GM12878 (cell line): ENCODE data around the gene RAB34. TPM values are rescaled to one million over a fixed set of nuclear protein-coding genes. Genes with fewer than 3 reads are reported as not detected.

ENCODE experiments used
- ATF3 ChIP-seq: IDR thresholded peaks from 2 replicates; pipeline ENCODE4 v1.6.1; 2011; ENCODE audit warnings: low read depth, mild to moderate bottlenecking, low read length, moderate library complexity, borderline replicate concordance; ENCODE audit errors: extremely low read depth
- BACH1 ChIP-seq: fragments of 450-650 bp; IDR thresholded peaks from 2 replicates; pipeline ENCODE4 v1.6.1; 2017; ENCODE audit warnings: mild to moderate bottlenecking, borderline replicate concordance
- BCL11A ChIP-seq: IDR thresholded peaks from 2 replicates; pipeline ENCODE4 v1.6.1; 2011; ENCODE audit warnings: low read depth, low read length
- CBX3 ChIP-seq: fragments of 200-600 bp; sonication (generic); IDR thresholded peaks from 2 replicates; pipeline ENCODE4 v1.6.1; 2016; ENCODE audit warnings: low read depth, borderline replicate concordance
- CEBPB ChIP-seq, 2 experiments: fragments of 150-350 bp in 1 of 2; IDR thresholded peaks; 2 replicates each; pipeline ENCODE4 v1.6.1; 2012 to 2014; ENCODE audit warnings: low read depth in 2 of 2, low read length in 2 of 2, borderline replicate concordance in 1 of 2, inconsistent platforms in 1 of 2
- CREB1 ChIP-seq: IDR thresholded peaks from 2 replicates; pipeline ENCODE4 v1.6.1; 2012; ENCODE audit warnings: low read depth, mild to moderate bottlenecking, inconsistent platforms
- DPF2 ChIP-seq: fragments of 450-650 bp; IDR thresholded peaks from 2 replicates; pipeline ENCODE4 v1.6.1; 2017; ENCODE audit warnings: mild to moderate bottlenecking
- EED ChIP-seq: sonication (generic); IDR thresholded peaks from 2 replicates; pipeline ENCODE4 v1.6.1; 2016; ENCODE audit warnings: antibody characterized with exemption, low read depth
- GABPA ChIP-seq: IDR thresholded peaks from 2 replicates; pipeline ENCODE4 v1.6.1; 2014; ENCODE audit warnings: antibody characterized with exemption, low read depth, mild to moderate bottlenecking, inconsistent platforms
- IRF4 ChIP-seq: IDR thresholded peaks from 2 replicates; pipeline ENCODE4 v1.6.1; 2011; ENCODE audit warnings: low read depth, low read length
- MYB ChIP-seq: fragments of 150-350 bp; IDR thresholded peaks from 2 replicates; pipeline ENCODE4 v1.6.1; 2014; ENCODE audit warnings: mild to moderate bottlenecking, low read depth, low read length, borderline replicate concordance
- MYC ChIP-seq: IDR thresholded peaks from 2 replicates; pipeline ENCODE4 v1.6.1; 2011; ENCODE audit warnings: mild to moderate bottlenecking, low read length, moderate library complexity, inconsistent platforms; ENCODE audit not compliant: insufficient read depth, insufficient replicate concordance, insufficient read length, severe bottlenecking
- NFIC ChIP-seq: IDR thresholded peaks from 2 replicates; pipeline ENCODE4 v1.6.1; 2012; ENCODE audit warnings: low read depth, mild to moderate bottlenecking, inconsistent platforms, low read length, moderate library complexity
- NFXL1 ChIP-seq: fragments of 450-650 bp; IDR thresholded peaks from 2 replicates; pipeline ENCODE4 v1.6.1; 2017; ENCODE audit warnings: antibody characterized with exemption, mild to moderate bottlenecking, borderline replicate concordance
- NFYB ChIP-seq: IDR thresholded peaks from 2 replicates; pipeline ENCODE4 v1.6.1; 2011; ENCODE audit warnings: low read depth, mild to moderate bottlenecking, low read length, improper control_type of control experiment, moderate library complexity; ENCODE audit not compliant: insufficient read depth
- POLR2AphosphoS5 ChIP-seq: IDR thresholded peaks from 2 replicates; pipeline ENCODE4 v1.6.1; 2011; ENCODE audit warnings: mild to moderate bottlenecking, low read length, inconsistent platforms
- PRDM15 ChIP-seq: fragments of 450-650 bp; formaldehyde crosslinking; IDR thresholded peaks from 2 replicates; pipeline ENCODE4 v1.4.0; 2020; ENCODE audit warnings: mild to moderate bottlenecking, moderate library complexity
- RUNX3 ChIP-seq: IDR thresholded peaks from 2 replicates; pipeline ENCODE4 v1.6.1; 2012; ENCODE audit warnings: low read length, inconsistent platforms
- SP1 ChIP-seq: IDR thresholded peaks from one replicate; pipeline ENCODE4 v1.6.1; 2011; ENCODE audit warnings: low read depth, low read length
- YY1 ChIP-seq: IDR thresholded peaks from 2 replicates; pipeline ENCODE4 v1.6.1; 2011; ENCODE audit warnings: low read depth, mild to moderate bottlenecking, low read length
- ZNF207 ChIP-seq: fragments of 450-650 bp; IDR thresholded peaks from 2 replicates; pipeline ENCODE4 v1.6.1; 2014; ENCODE audit warnings: antibody characterized with exemption, mild to moderate bottlenecking, borderline replicate concordance
- ZNF274 ChIP-seq: IDR thresholded peaks from one replicate; pipeline ENCODE4 v1.8.0; 2011; ENCODE audit not compliant: insufficient read length, insufficient read depth
- polyA plus RNA-seq, 11 experiments: library from polyadenylated mRNA; depleted of rRNA in 4 of 11; unstranded in 6 of 11; stranded (reverse) in 5 of 11; fragments of >200 nt; fragmentation: Nextera tagmentation in 4 of 11; fragmentation: Illumina TruSeq in 1 of 11; extraction: Ambion mirVana in 4 of 11; extraction: Trizol in 1 of 11; gene quantifications; 1 replicate in 1 of 11; 2 replicates in 10 of 11; pipeline versions ENCODE4 v1.2.1 to v1.2.3, GENCODE V29; 2011 to 2016; ENCODE audit warnings: inconsistent platforms in 2 of 11, missing spikeins in 2 of 11, low read depth in 1 of 11
- total RNA-seq, 4 experiments: library from RNA; depleted of rRNA in 3 of 4; stranded (reverse); fragments of >200 nt in 3 of 4; fragmentation: Illumina TruSeq in 1 of 4; extraction: Trizol in 1 of 4; gene quantifications; 2 replicates each; pipeline versions ENCODE4 v1.2.1 to v1.2.3, GENCODE V29; 2013 to 2021
- TF ChIP-seq, protein P1 (sequence below): IDR thresholded peaks from 2 replicates; pipeline ENCODE4 v1.6.1; 2011; ENCODE audit warnings: mild to moderate bottlenecking, low read depth, low read length, moderate library complexity; ENCODE audit not compliant: insufficient replicate concordance
- TF ChIP-seq, protein P2 (sequence below): IDR thresholded peaks from 2 replicates; pipeline ENCODE4 v1.6.1; 2012; ENCODE audit warnings: low read length, inconsistent platforms

Gene RAB34
- total and polyA plus RNA-seq, 10 of the 15 experiments (the other 5 are each of a cell fraction or from before 2014, with no cell fraction given) = 0.37 to 46.4 (median 32.8) TPM

GRCh38 chr17:28750178-28751047, 32.7 kb upstream of the RAB34 start (continued):
- TF ChIP-seq, protein P1, sequence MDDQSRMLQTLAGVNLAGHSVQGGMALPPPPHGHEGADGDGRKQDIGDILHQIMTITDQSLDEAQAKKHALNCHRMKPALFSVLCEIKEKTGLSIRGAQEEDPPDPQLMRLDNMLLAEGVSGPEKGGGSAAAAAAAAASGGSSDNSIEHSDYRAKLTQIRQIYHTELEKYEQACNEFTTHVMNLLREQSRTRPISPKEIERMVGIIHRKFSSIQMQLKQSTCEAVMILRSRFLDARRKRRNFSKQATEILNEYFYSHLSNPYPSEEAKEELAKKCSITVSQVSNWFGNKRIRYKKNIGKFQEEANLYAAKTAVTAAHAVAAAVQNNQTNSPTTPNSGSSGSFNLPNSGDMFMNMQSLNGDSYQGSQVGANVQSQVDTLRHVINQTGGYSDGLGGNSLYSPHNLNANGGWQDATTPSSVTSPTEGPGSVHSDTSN = no peak
- peak; percentile 87 for TF ChIP-seq YY1
- no peak; the same call in none of the 2 replicates for TF ChIP-seq POLR2AphosphoS5
- no peak for TF ChIP-seq PRDM15 (CRISPR knock-in tag)
- no peak for TF ChIP-seq NFYB
- 0 out of 2 replicates have a peak, but pooled peaks have one; percentile 13 for TF ChIP-seq BACH1
- TF ChIP-seq DPF2 = no peak
- no peak for TF ChIP-seq CBX3
- no peak for TF ChIP-seq ZNF274
- no peak for TF ChIP-seq MYC
- TF ChIP-seq NFXL1 = no peak
- peak; percentile 61 for TF ChIP-seq RUNX3
- peak; percentile 82 for TF ChIP-seq ZNF207
- no peak for TF ChIP-seq GABPA
- TF ChIP-seq IRF4 = peak; percentile 72; the same call in 1 of the 2 replicates
- TF ChIP-seq, protein P2, sequence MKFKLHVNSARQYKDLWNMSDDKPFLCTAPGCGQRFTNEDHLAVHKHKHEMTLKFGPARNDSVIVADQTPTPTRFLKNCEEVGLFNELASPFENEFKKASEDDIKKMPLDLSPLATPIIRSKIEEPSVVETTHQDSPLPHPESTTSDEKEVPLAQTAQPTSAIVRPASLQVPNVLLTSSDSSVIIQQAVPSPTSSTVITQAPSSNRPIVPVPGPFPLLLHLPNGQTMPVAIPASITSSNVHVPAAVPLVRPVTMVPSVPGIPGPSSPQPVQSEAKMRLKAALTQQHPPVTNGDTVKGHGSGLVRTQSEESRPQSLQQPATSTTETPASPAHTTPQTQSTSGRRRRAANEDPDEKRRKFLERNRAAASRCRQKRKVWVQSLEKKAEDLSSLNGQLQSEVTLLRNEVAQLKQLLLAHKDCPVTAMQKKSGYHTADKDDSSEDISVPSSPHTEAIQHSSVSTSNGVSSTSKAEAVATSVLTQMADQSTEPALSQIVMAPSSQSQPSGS = peak; percentile 1; the same call in 1 of the 2 replicates
- no peak for TF ChIP-seq CEBPB (IDR thresholded peaks at IDR 0.05; ENCODE audit: borderline replicate concordance in 1 of 2, low read depth in 2 of 2, low read length in 2 of 2)
- no peak for TF ChIP-seq EED
- peak; percentile 49; the same call in 1 of the 2 replicates for TF ChIP-seq ATF3
- no peak for TF ChIP-seq BCL11A
- 0 out of 2 replicates have a peak, but pooled peaks have one; percentile 11 for TF ChIP-seq CREB1
- no peak for TF ChIP-seq SP1
- no peak for TF ChIP-seq MYB
- no peak for TF ChIP-seq NFIC
